Measurements from ENCODE around the gene ABCA9.
"Not testable (repeated sequence)": the region's sequence is repeated elsewhere in the genome, so short reads cannot be mapped to it uniquely, and the experiment has no call there.

ABCA9 gene

GRCh38 chr17:69060822-69061221 is at the start of gene ABCA9:
Gene ABCA9, minus strand, starts transcription at chr17:69060927. Its CDS starts 9,801 bp downstream, at chr17:69051126.
- DNase-seq = no peak

GRCh38 chr17:69105907-69106730 is 45.4 kb upstream of the ABCA9 start:
- DNase-seq = no peak

GRCh38 chr17:69103557-69104233 is 43.0 kb upstream of the ABCA9 start:
- no peak for DNase-seq

- DNase-seq = no peak
Observed at GRCh38 chr17:69098625-69099024, 37.9 kb upstream of the ABCA9 start.

GRCh38 chr17:69096541-69096940 is 35.8 kb upstream of the ABCA9 start:
- no peak for DNase-seq

GRCh38 chr17:69093995-69094394 is 33.3 kb upstream of the ABCA9 start:
- DNase-seq = no peak

GRCh38 chr17:69093279-69093789 is 32.6 kb upstream of the ABCA9 start:
- no peak for DNase-seq

GRCh38 chr17:69090365-69090764 is 29.6 kb upstream of the ABCA9 start:
- DNase-seq = no peak

GRCh38 chr17:69088643-69089200 is 28.0 kb upstream of the ABCA9 start:
- no peak for DNase-seq

GRCh38 chr17:69086641-69087040 is 25.9 kb upstream of the ABCA9 start:
- DNase-seq = no peak

- DNase-seq = no peak
Observed at GRCh38 chr17:69084911-69085310, 24.2 kb upstream of the ABCA9 start.

GRCh38 chr17:69082696-69083095 is 22.0 kb upstream of the ABCA9 start:
- DNase-seq = no peak

- DNase-seq = no peak
Observed at GRCh38 chr17:69078864-69079263, 18.1 kb upstream of the ABCA9 start.

GRCh38 chr17:69075823-69076222 is 15.1 kb upstream of the ABCA9 start:
- DNase-seq = no peak

GRCh38 chr17:69073392-69073791 is 12.7 kb upstream of the ABCA9 start:
- DNase-seq = not testable (repeated sequence)

GRCh38 chr17:69072803-69073256 is 12.1 kb upstream of the ABCA9 start:
- DNase-seq = not testable (repeated sequence)

- not testable (repeated sequence) for DNase-seq
Observed at GRCh38 chr17:69071233-69071586, 10.5 kb upstream of the ABCA9 start.

GRCh38 chr17:69070378-69071232 is 9.9 kb upstream of the ABCA9 start:
- DNase-seq = not testable (repeated sequence)

GRCh38 chr17:69069226-69069750 is 8.6 kb upstream of the ABCA9 start:
- DNase-seq = no peak

- no peak for DNase-seq
Observed at GRCh38 chr17:69067274-69068047, 6.7 kb upstream of the ABCA9 start.

- DNase-seq = no peak
Observed at GRCh38 chr17:69066482-69066881, 5.8 kb upstream of the ABCA9 start.

- no peak for DNase-seq
Observed at GRCh38 chr17:69065113-69065512, 4.4 kb upstream of the ABCA9 start.
